H9 (cell line): Measurements from ENCODE around the gene RABGAP1L. TPM values are rescaled to one million over a fixed set of nuclear protein-coding genes. Genes with fewer than 3 reads are reported as not detected.

Experiments used
- DNase-seq: peaks from one replicate; pipeline ENCODE4 v3.0.0-alpha.2; 2017
- H2AFZ ChIP-seq: one replicate; pipeline ENCODE4 v1.6.1; 2013; ENCODE audit warnings: mild to moderate bottlenecking, low read length, control low read depth, moderate library complexity
- H2AK5ac ChIP-seq: 2 replicates; pipeline ENCODE4 v1.6.1; 2013; ENCODE audit warnings: low read length, control low read depth, mixed read lengths; ENCODE audit not compliant: insufficient read length
- H2BK120ac ChIP-seq: one replicate; pipeline ENCODE4 v1.6.1; 2013; ENCODE audit warnings: low read depth, mild to moderate bottlenecking, low read length, control low read depth, inconsistent platforms; ENCODE audit not compliant: poor library complexity, severe bottlenecking
- H2BK12ac ChIP-seq: 2 replicates; pipeline ENCODE4 v1.6.1; 2013; ENCODE audit warnings: low read length, control low read depth, mixed read lengths, low read depth; ENCODE audit not compliant: insufficient read length
- H2BK15ac ChIP-seq: 2 replicates; pipeline ENCODE4 v1.6.1; 2013; ENCODE audit warnings: low read depth, low read length, control low read depth
- H2BK20ac ChIP-seq: one replicate; pipeline ENCODE4 v1.6.1; 2013; ENCODE audit warnings: low read depth, mild to moderate bottlenecking, low read length, control low read depth, inconsistent platforms; ENCODE audit not compliant: poor library complexity, severe bottlenecking
- H2BK5ac ChIP-seq: 2 replicates; pipeline ENCODE4 v1.6.1; 2013; ENCODE audit warnings: low read length, control low read depth, mixed read lengths; ENCODE audit not compliant: insufficient read length
- H3K14ac ChIP-seq: 2 replicates; pipeline ENCODE4 v1.6.1; 2013; ENCODE audit warnings: low read length, control low read depth; ENCODE audit not compliant: insufficient read depth
- H3K18ac ChIP-seq: 2 replicates; pipeline ENCODE4 v1.6.1; 2013; ENCODE audit warnings: low read depth, mild to moderate bottlenecking, mixed read lengths, low read length, control low read depth; ENCODE audit not compliant: insufficient read length
- H3K23ac ChIP-seq: 2 replicates; pipeline ENCODE4 v1.6.1; 2013; ENCODE audit warnings: low read length, control low read depth, mixed read lengths, low read depth; ENCODE audit not compliant: insufficient read length
- H3K23me2 ChIP-seq: 2 replicates; pipeline ENCODE4 v1.6.1; 2013; ENCODE audit warnings: low read depth, mild to moderate bottlenecking, mixed read lengths, low read length, control low read depth; ENCODE audit not compliant: insufficient read length, poor library complexity, severe bottlenecking
- H3K27ac ChIP-seq: 2 replicates; pipeline ENCODE4 v1.5.1; 2013; ENCODE audit warnings: low read length, control low read depth, mixed read lengths, low read depth; ENCODE audit not compliant: insufficient read length
- H3K27me3 ChIP-seq: 2 replicates; pipeline ENCODE4 v1.6.1; 2013; ENCODE audit warnings: low read length, control low read depth, inconsistent platforms; ENCODE audit not compliant: insufficient read depth
- H3K4ac ChIP-seq: 2 replicates; pipeline ENCODE4 v1.6.1; 2013; ENCODE audit warnings: low read depth, mild to moderate bottlenecking, control low read depth, inconsistent platforms, low read length, moderate library complexity
- H3K4me1 ChIP-seq: 2 replicates; pipeline ENCODE4 v1.6.1; 2013; ENCODE audit warnings: low read length, control low read depth, inconsistent platforms; ENCODE audit not compliant: insufficient read depth
- H3K4me2 ChIP-seq: 2 replicates; pipeline ENCODE4 v1.6.1; 2013; ENCODE audit warnings: low read length, control low read depth, mixed read lengths; ENCODE audit not compliant: insufficient read length, insufficient read depth
- H3K56ac ChIP-seq: 2 replicates; pipeline ENCODE4 v1.6.1; 2013; ENCODE audit warnings: low read depth, mild to moderate bottlenecking, mixed read lengths, low read length, control low read depth; ENCODE audit not compliant: insufficient read length
- H3K79me1 ChIP-seq: 2 replicates; pipeline ENCODE4 v1.6.1; 2013; ENCODE audit warnings: low read depth, mild to moderate bottlenecking, moderate library complexity, low read length, control low read depth, inconsistent platforms; ENCODE audit not compliant: insufficient read depth, poor library complexity, severe bottlenecking
- H3K79me2 ChIP-seq: 2 replicates; pipeline ENCODE4 v1.6.1; 2013; ENCODE audit warnings: low read length, control low read depth, inconsistent platforms; ENCODE audit not compliant: insufficient read depth
- H3K9ac ChIP-seq: 2 replicates; pipeline ENCODE4 v1.6.1; 2013; ENCODE audit warnings: low read length, control low read depth, mixed read lengths; ENCODE audit not compliant: insufficient read length; ENCODE audit errors: extremely low read depth
- H3K9me3 ChIP-seq: one replicate; pipeline ENCODE4 v1.6.1; 2013; ENCODE audit warnings: low read depth, low read length, inconsistent platforms; ENCODE audit not compliant: control insufficient read depth
- H3T11ph ChIP-seq: one replicate; pipeline ENCODE4 v1.6.1; 2013; ENCODE audit warnings: mild to moderate bottlenecking, low read length, control low read depth, inconsistent platforms
- H4K20me1 ChIP-seq: one replicate; pipeline ENCODE4 v1.6.1; 2013; ENCODE audit not compliant: control insufficient read depth, insufficient read length, insufficient read depth
- H4K5ac ChIP-seq: 2 replicates; pipeline ENCODE4 v1.6.1; 2013; ENCODE audit warnings: low read depth, mild to moderate bottlenecking, mixed read lengths, low read length, control low read depth; ENCODE audit not compliant: insufficient read length
- H4K8ac ChIP-seq: replicated peaks from 2 replicates; pipeline ENCODE4 v1.6.1; 2013; ENCODE audit warnings: low read length, control low read depth, mixed read lengths, low read depth; ENCODE audit not compliant: insufficient read length
- H4K91ac ChIP-seq: 2 replicates; pipeline ENCODE4 v1.6.1; 2013; ENCODE audit warnings: low read depth, mild to moderate bottlenecking, moderate library complexity, mixed read lengths, low read length, control low read depth; ENCODE audit not compliant: insufficient read length
- H3K27ac Mint-ChIP-seq, 3 experiments: 2 replicates in 2 of 3; 3 replicates in 1 of 3; pipeline ENCODE4 v1.8.0; 2020 to 2021; ENCODE audit warnings: mixed read lengths in 3 of 3, mild to moderate bottlenecking in 1 of 3, moderate library complexity in 1 of 3
- H3K27me3 Mint-ChIP-seq: 2 replicates; pipeline ENCODE4 v1.8.0; 2021; ENCODE audit warnings: low read depth, mild to moderate bottlenecking, moderate library complexity, mixed read lengths
- H3K36me3 Mint-ChIP-seq, 3 experiments: 2 replicates in 2 of 3; 3 replicates in 1 of 3; pipeline ENCODE4 v1.8.0; 2020 to 2021; ENCODE audit warnings: low read depth in 3 of 3, mixed read lengths in 3 of 3; ENCODE audit not compliant: insufficient read depth in 1 of 3
- H3K4me1 Mint-ChIP-seq, 2 experiments: 2 replicates each; pipeline ENCODE4 v1.8.0; 2020; ENCODE audit warnings: mixed read lengths in 2 of 2
- H3K4me3 Mint-ChIP-seq, 2 experiments: 2 replicates in 1 of 2; 3 replicates in 1 of 2; pipeline ENCODE4 v1.8.0; 2020 to 2021; ENCODE audit warnings: mild to moderate bottlenecking in 2 of 2, mixed read lengths in 2 of 2, moderate library complexity in 1 of 2
- H3K9me3 Mint-ChIP-seq, 2 experiments: 2 replicates in 1 of 2; 3 replicates in 1 of 2; pipeline ENCODE4 v1.8.0; 2020; ENCODE audit warnings: mild to moderate bottlenecking in 2 of 2, mixed read lengths in 2 of 2, moderate library complexity in 1 of 2
- CTCF ChIP-seq: fragments of 200-600 bp; sonication (generic); conservative IDR thresholded peaks from 3 replicates; pipeline ENCODE4 v1.8.0; 2021; ENCODE audit warnings: antibody characterized with exemption, mild to moderate bottlenecking
- WGBS: extraction: QIAGEN DNeasy Blood & Tissue Kit; methylation state at CpG from one replicate; pipeline ENCODE4 v1.1.7; 2013; ENCODE audit warnings: missing lambda C conversion rate, low lambda C conversion rate, mixed read lengths; ENCODE audit not compliant: insufficient read length; ENCODE audit errors: extremely low coverage; 5-methylcytosine and 5-hydroxymethylcytosine counted together
- total RNA-seq: library from RNA; stranded (reverse); gene quantifications from 2 replicates; pipeline ENCODE4 v1.2.1, GENCODE V29; 2021

Gene RABGAP1L
- total RNA-seq, 1 experiment from 2014 or later: 147 TPM

GRCh38 chr1:174659823-174660222 is 500.5 kb downstream of the RABGAP1L start:
- H3K4me2 ChIP-seq: no peak overlapping the region

More at GRCh38 chr1:174659823-174660222, 500.5 kb downstream of the RABGAP1L start:
- Histone ChIP-seq H3K27ac (no peak overlapping the region), H4K20me1 (no peaks in the 10 kb centered on the region), H2BK5ac (no peak overlapping the region), H3K23me2 (no peaks in the 10 kb centered on the region), H2BK120ac (no peak overlapping the region), H3K56ac (no peak overlapping the region), H2BK20ac (no peak overlapping the region), H3K14ac (no peak overlapping the region), H3K79me1 (no peaks in the 10 kb centered on the region), H2AFZ (no peak overlapping the region), H3K9ac (no peak overlapping the region), H3K9me3 (no peaks in the 10 kb centered on the region), H3K27me3 (no peaks in the 10 kb centered on the region), H3K4me1 (no peaks in the 10 kb centered on the region), H2BK12ac (no peak overlapping the region), H4K8ac (no peak overlapping the region), H3K79me2 (no peaks in the 10 kb centered on the region), H4K91ac (no peak overlapping the region), H3K23ac (no peak overlapping the region), H3K18ac (no peak overlapping the region), H2BK15ac (no peak overlapping the region), H3K4ac (no peak overlapping the region), H4K5ac (no peak overlapping the region), H3T11ph (no peak overlapping the region), H2AK5ac (no peak overlapping the region)
- no peak for TF ChIP-seq CTCF
- no peak for DNase-seq
- Mint-ChIP-seq H3K27ac (no peak overlapping the region), H3K4me3 (no peak overlapping the region), H3K36me3 (no peaks in the 10 kb centered on the region; a peak in 2 of 7 replicates), H3K9me3 (peaks cover 5 to 6% of the 10 kb centered on the region in 2 experiments; a peak in 3 of 5 replicates), H3K4me1 (peaks cover 0 to 4% of the 10 kb centered on the region in 2 experiments; a peak in 1 of 4 replicates), H3K27me3 (no peaks in the 10 kb centered on the region)
- WGBS: no CpG with 5 or more reads among the region's 3 CpGs
